HG03565 (cell line): ENCODE measurements around the gene LRP10.
"Not testable (repeated sequence)": the region's sequence is repeated elsewhere in the genome, so short reads cannot be mapped to it uniquely, and the experiment has no call there.

ENCODE experiments used
- ATAC-seq: cut with Tn5 transposase; IDR thresholded peaks from one replicate; pipeline ENCODE4 v1.9.1; 2021; ENCODE audit warnings: mild to moderate bottlenecking, moderate library complexity; ENCODE audit not compliant: unreplicated experiment

LRP10 gene

GRCh38 chr14:22843123-22843925, 28.2 kb upstream of the LRP10 start:
- ATAC-seq, result no peak

- no peak for ATAC-seq
These were observed 27.1 kb upstream of the LRP10 start for GRCh38 chr14:22844221-22845102.

DNA sequence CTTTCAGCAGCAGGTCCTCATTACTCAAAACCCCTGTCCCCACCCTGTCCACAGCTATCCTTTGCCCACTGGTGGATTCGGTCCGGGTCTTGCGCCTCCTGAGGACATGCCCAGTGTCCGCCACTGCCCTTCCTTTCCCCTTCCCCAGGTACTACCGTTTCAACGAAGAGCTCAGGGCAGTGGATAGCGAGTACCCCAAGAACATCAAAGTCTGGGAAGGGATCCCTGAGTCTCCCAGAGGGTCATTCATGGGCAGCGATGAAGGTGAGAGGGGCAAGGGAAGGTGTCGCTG, 26.5 kb upstream of the LRP10 start:
- no peak for ATAC-seq

DNA sequence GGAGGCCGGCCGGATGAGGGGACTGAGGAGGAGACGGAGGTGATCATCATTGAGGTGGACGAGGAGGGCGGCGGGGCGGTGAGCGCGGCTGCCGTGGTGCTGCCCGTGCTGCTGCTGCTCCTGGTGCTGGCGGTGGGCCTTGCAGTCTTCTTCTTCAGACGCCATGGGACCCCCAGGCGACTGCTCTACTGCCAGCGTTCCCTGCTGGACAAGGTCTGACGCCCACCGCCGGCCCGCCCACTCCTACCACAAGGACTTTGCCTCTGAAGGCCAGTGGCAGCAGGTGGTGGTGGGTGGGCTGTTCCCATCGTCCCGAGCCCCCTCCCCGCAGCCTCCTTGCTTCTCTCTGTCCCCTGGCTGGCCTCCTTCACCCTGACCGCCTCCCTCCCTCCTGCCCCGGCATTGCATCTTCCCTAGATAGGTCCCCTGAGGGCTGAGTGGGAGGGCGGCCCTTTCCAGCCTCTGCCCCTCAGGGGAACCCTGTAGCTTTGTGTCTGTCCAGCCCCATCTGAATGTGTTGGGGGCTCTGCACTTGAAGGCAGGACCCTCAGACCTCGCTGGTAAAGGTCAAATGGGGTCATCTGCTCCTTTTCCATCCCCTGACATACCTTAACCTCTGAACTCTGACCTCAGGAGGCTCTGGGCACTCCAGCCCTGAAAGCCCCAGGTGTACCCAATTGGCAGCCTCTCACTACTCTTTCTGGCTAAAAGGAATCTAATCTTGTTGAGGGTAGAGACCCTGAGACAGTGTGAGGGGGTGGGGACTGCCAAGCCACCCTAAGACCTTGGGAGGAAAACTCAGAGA, 25.5 kb upstream of the LRP10 start:
- no peak for ATAC-seq

DNA sequence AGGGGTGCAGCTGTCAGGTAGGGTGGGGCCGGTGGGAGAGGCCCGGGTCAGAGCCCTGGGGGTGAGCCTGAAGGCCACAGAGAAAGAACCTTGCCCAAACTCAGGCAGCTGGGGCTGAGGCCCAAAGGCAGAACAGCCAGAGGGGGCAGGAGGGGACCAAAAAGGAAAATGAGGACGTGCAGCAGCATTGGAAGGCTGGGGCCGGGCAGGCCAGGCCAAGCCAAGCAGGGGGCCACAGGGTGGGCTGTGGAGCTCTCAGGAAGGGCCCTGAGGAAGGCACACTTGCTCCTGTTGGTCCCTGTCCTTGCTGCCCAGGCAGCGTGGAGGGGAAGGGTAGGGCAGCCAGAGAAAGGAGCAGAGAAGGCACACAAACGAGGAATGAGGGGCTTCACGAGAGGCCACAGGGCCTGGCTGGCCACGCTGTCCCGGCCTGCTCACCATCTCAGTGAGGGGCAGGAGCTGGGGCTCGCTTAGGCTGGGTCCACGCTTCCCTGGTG, 24.7 kb upstream of the LRP10 start:
- ATAC-seq, result no peak

- ATAC-seq, result no peak
These were observed 23.7 kb upstream of the LRP10 start for GRCh38 chr14:22847661-22848341.

DNA sequence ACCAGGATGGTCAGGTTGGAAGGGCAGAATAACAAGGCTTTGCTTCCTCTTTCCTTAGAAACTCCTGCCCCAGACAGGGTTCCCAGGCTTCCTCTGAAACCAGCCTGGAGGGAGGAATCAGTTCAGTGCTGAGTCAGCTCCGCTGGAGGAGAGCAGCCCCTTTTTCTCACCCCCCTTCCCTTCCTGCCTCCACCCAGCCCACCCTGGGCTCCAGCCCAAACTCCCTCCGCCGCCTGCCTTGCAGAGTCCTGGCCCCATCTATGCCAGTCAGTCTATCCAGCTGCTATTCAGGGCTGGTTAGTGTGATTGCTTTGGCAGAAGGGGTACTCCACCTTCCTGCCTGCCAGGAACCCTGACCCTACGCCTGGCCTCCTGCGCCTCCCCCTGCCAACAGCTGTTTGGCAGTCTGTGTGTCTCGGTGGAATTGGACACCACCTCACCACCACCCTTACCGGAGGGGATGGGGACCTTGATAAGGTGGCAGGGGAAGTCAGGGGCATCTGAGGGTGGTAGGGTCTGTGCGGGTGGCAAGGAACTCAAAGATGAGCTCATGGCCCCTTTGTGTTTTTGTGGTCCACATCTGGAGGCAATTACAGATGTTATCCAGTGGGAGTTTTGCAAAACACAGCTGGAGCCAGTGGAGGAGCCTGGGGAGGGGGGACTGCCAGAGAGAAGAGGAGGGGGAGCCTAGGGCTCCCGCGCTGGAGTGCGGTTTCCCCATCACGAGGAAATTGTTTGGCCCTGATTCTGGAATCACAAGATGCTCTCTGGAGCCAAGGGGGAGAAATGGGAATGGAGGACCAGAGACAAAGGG, 23.0 kb upstream of the LRP10 start:
- ATAC-seq, result no peak

- no peak for ATAC-seq
These were observed 22.2 kb upstream of the LRP10 start for GRCh38 chr14:22849212-22849819.

- ATAC-seq, result no peak
These were observed 20.4 kb upstream of the LRP10 start for GRCh38 chr14:22850944-22851764.

DNA sequence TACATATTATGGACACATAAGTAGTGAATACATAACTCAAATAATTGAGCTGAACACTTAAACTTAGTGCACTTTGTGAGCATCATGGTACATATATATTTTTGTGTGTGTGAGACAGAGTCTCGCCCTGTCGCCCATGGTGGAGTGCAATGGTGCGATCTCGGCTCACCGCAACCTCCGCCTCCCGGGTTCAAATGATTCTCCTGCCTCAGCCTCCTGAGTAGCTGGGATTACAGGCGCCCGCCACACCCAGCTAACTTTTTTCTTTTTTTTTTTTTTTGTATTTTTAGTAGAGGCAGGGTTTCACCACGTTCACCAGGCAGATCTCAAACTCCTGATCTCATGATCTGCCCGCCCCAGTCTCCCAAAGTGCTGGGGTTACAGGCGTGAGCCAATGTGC, 19.4 kb upstream of the LRP10 start:
- not testable (repeated sequence) for ATAC-seq

DNA sequence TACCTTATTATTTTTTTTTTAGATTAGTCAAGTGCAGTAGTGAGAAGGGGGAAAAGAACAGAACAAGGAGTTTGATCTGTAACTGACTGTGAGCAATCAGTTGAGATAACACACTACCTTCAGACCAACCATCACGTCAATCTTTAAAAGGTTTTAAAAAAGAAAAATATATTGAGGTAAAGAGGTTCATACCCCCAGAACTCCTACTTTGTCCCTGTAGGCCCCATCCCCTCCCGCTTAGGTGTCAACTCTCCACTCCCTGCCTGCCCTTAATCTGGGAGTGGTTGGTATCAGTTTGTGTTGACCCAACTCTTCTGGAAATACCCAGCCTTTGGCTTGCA, 19.0 kb upstream of the LRP10 start:
- ATAC-seq, result no peak

DNA sequence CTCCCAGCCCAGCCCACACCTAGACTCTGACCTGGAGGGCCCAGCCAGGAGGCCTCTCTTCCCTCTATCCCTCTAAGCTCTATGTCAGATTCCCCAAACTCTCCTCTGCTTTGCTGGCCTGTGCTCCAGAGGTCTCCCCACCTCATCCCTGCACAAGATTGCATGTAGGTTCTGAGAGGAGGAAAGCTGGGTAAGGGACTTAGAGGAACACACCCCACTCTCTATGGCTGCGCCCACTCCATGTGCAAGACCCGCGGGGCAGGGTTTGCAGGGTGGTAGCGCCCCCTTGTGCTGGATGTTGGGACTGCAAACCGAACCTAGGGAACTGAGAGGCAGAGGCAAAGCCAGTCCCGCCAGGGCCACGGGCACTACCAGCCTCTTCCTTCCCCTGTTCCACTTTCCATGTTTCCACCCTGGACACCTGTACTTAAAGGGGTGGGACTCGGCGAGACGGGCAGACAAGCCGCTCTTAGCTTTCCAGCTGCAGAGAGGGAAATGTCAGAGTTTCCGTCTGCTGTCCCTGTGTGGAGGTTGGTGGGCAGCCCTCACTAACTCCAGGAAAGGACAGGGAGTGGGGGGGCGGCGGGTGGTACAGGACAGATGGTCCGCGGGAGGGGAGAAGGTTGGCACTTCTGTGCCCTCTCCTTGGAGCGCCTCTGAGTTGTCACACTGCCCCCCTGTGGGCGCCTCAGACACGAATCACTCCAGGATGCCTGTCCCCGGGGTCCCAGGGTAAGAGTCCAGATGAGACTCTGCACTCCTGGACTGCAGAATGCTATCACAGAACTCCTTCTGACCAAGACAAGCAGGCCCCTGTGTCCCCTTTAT, 18.4 kb upstream of the LRP10 start:
- ATAC-seq, result peak; percentile 75

- not testable (repeated sequence) for ATAC-seq
These were observed 17.2 kb upstream of the LRP10 start for GRCh38 chr14:22854296-22854695.

DNA sequence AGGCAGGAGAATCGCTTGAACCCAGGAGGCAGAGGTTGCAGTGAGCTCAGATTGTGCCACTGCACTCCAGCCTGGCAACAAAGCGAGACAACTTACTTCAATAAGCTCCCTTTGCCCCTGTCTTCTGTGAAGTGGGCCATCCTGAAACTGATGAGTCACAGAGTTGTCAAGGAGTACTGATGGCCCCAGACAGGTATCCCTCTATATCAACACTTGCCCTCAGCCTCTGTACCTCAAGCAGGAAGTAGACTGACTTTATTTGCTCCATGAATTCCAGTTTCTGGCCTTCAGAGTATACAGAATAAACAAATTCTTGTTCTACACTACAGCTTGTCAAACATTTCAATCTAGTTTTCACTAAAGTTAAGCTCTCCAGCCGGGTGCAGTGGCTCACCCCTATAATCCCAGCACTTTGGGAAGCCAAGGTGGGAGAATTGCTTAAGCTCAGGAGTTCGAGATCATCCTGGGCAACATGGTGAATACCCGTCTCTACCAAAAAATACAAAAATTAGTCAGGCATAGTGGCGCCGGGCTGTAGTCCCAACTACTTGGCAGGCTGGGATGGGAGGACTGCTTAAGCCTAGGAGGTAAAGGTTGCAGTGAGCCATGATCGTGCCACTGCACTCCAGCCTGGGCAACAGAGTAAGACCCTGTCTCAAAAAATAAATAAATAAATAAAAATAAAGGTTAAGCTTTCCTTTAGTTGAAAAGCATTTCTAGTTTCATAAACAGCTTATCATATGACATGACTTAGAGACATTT, 16.4 kb upstream of the LRP10 start:
- no peak for ATAC-seq

DNA sequence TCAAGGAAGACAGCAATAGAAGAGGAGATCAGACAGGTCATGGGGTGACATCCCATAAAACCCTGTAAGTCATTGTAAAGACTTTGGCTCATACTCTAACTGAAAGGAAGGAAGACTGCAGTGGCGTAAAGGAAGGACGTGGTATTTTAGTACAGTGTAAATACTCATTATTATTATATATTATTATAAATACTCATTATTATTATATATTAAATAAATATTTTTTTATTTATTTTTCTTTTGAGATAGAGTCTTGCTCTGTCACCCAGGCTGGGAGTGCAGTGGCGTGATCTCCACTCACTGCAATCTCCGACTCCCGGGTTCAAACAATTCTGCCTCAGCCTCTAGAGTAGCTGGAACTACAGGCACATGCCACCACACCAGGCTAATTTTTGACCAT, 15.1 kb upstream of the LRP10 start:
- no peak for ATAC-seq

GRCh38 chr14:22860377-22860776, 11.2 kb upstream of the LRP10 start:
- ATAC-seq, result not testable (repeated sequence)

- no peak for ATAC-seq
These were observed 9.9 kb upstream of the LRP10 start for GRCh38 chr14:22861651-22862050.
